Endothelial cell of umbilical vein (primary cell): ENCODE results near the gene CHST11. TPM values are rescaled to one million over a fixed set of nuclear protein-coding genes. Genes with fewer than 3 reads are reported as not detected.

ENCODE experiments used
- BruUV-seq: library from RNA; stranded (reverse); fragments of 400-500 nt; replicated peaks from 2 replicates; lab custom pipeline; 2021; lab: Mats Ljungman, UMichigan
- CTCF ChIA-PET: fragments of 300-600, 350-600 bp; sonication (Branson Sonifier 250); formaldehyde crosslinking; loops from one replicate; lab custom pipeline; 2021; ENCODE audit warnings: antibody characterized with exemption, inconsistent platforms; lab: Charles Lee
- POLR2A ChIA-PET: fragments of 300-600, 350-600 bp; sonication (Branson Sonifier 250); formaldehyde crosslinking; loops from one replicate; lab custom pipeline; 2021; ENCODE audit warnings: antibody characterized with exemption, inconsistent platforms; lab: Charles Lee
- DNase-seq: peaks from one replicate; pipeline ENCODE4 v3.0.0-alpha.2; 2011; ENCODE audit warnings: low read depth, low spot score
- FAIRE-seq: peaks from 2 replicates; lab custom pipeline; 2011; peaks lifted over from hg19 to GRCh38; lab: Jason Lieb, UNC
- H2AFZ ChIP-seq: 2 replicates; pipeline ENCODE4 v1.6.0; 2012; ENCODE audit warnings: low read depth, low read length, control low read depth, inconsistent platforms
- H3K27ac ChIP-seq: 2 replicates; pipeline ENCODE4 v1.5.1; 2011; ENCODE audit warnings: low read depth, mild to moderate bottlenecking, control low read depth, low read length, moderate library complexity; ENCODE audit not compliant: insufficient read depth
- H3K27me3 ChIP-seq, 2 experiments: 2 replicates each; pipeline versions ENCODE4 v1.6.0 to v1.6.1; 2011; ENCODE audit warnings: low read length in 2 of 2, mixed read lengths in 1 of 2; ENCODE audit not compliant: control insufficient read depth in 2 of 2, insufficient read depth in 2 of 2
- H3K36me3 ChIP-seq, 2 experiments: 2 replicates in 1 of 2; 3 replicates in 1 of 2; pipeline ENCODE4 v1.5.1; 2011; ENCODE audit warnings: low read length in 2 of 2, mild to moderate bottlenecking in 1 of 2, moderate library complexity in 1 of 2; ENCODE audit not compliant: control insufficient read depth in 2 of 2, insufficient read depth in 2 of 2; ENCODE audit errors: extremely low read depth in 1 of 2
- H3K4me1 ChIP-seq: 3 replicates; pipeline ENCODE4 v1.5.1; 2011; ENCODE audit warnings: mild to moderate bottlenecking, low read length; ENCODE audit not compliant: control insufficient read depth, insufficient read depth; ENCODE audit errors: extremely low read depth
- H3K4me2 ChIP-seq: 2 replicates; pipeline ENCODE4 v1.6.1; 2011; ENCODE audit warnings: low read length, control low read depth, mixed read lengths; ENCODE audit not compliant: insufficient read depth
- H3K4me3 ChIP-seq, 3 experiments: fragments of 200-600 bp in 1 of 3; sonication (generic), shearing (Covaris generic) in 1 of 3; replicated peaks in 1 of 3; 2 replicates each; pipeline ENCODE4 v1.5.1; 2011 to 2016; ENCODE audit warnings: control low read depth in 3 of 3, low read length in 3 of 3, mild to moderate bottlenecking in 2 of 3, inconsistent platforms in 1 of 3, low read depth in 1 of 3, moderate library complexity in 1 of 3; ENCODE audit not compliant: insufficient read depth in 1 of 3
- H3K79me2 ChIP-seq: 2 replicates; pipeline ENCODE4 v1.6.0; 2012; ENCODE audit warnings: low read length, inconsistent platforms; ENCODE audit not compliant: control insufficient read depth, insufficient read depth
- H3K9ac ChIP-seq: replicated peaks from 2 replicates; pipeline ENCODE3; 2011; ENCODE audit warnings: low read length, control low read depth; ENCODE audit not compliant: insufficient read depth; ENCODE audit errors: extremely low read depth
- H3K9me1 ChIP-seq: replicated peaks from 3 replicates; pipeline ENCODE4 v1.6.0; 2011; ENCODE audit warnings: mild to moderate bottlenecking, low read length; ENCODE audit not compliant: control insufficient read depth, insufficient read depth; ENCODE audit errors: extremely low read depth
- H3K9me3 ChIP-seq: replicated peaks from 2 replicates; pipeline ENCODE4 v1.5.1; 2012; ENCODE audit warnings: low read length, inconsistent platforms; ENCODE audit not compliant: control insufficient read depth, insufficient read depth
- H4K20me1 ChIP-seq: replicated peaks from 2 replicates; pipeline ENCODE3; 2011; ENCODE audit warnings: mild to moderate bottlenecking, low read length; ENCODE audit not compliant: control insufficient read depth, insufficient read depth; ENCODE audit errors: extremely low read depth
- EZH2 ChIP-seq: IDR thresholded peaks from 2 replicates; pipeline ENCODE4 v1.6.1; 2012; ENCODE audit warnings: borderline replicate concordance, low read depth, mild to moderate bottlenecking, moderate library complexity, low read length, inconsistent platforms; ENCODE audit not compliant: severe bottlenecking
- FOS ChIP-seq: IDR thresholded peaks from 2 replicates; pipeline ENCODE4 v1.6.1; 2011; ENCODE audit warnings: mild to moderate bottlenecking, low read length, moderate library complexity, borderline replicate concordance; ENCODE audit not compliant: insufficient read depth
- GATA2 ChIP-seq: IDR thresholded peaks from 2 replicates; pipeline ENCODE4 v1.7.0; 2011; ENCODE audit warnings: low read depth, mild to moderate bottlenecking, moderate library complexity, mixed read lengths, low read length; ENCODE audit not compliant: insufficient read length, insufficient read depth
- JUN ChIP-seq: IDR thresholded peaks from 2 replicates; pipeline ENCODE4 v1.6.1; 2011; ENCODE audit warnings: borderline replicate concordance, low read depth; ENCODE audit not compliant: insufficient read length, insufficient read depth
- MYC ChIP-seq: IDR thresholded peaks from one replicate; pipeline ENCODE4 v1.6.1; 2011; ENCODE audit warnings: mild to moderate bottlenecking, low read depth, low read length
- POLR2A ChIP-seq: IDR thresholded peaks from 2 replicates; pipeline ENCODE4 v1.6.1; 2012; ENCODE audit warnings: low read depth, mild to moderate bottlenecking, control low read depth, low read length
- POLR2AphosphoS5 ChIP-seq: IDR thresholded peaks from 2 replicates; pipeline ENCODE4 v1.6.1; 2012; ENCODE audit warnings: low read depth, mild to moderate bottlenecking, control low read depth, low read length, moderate library complexity; ENCODE audit not compliant: insufficient read depth
- dilution Hi-C: fragments of 300-500 bp; cut with MboI; formaldehyde crosslinking; loops from one replicate; pipeline ENCODE4 v1.15.0; 2019; ENCODE audit warnings: low sequenced_read_pairs; ENCODE audit not compliant: extremely low pct_ligation_motif_present
- intact Hi-C: fragments of 100-400 bp; cut with micrococcal nuclease; formaldehyde crosslinking; loops from one replicate; pipeline ENCODE4 v1.10.0; 2022
- polyA plus RNA-seq, 4 experiments: library from polyadenylated mRNA; depleted of rRNA in 3 of 4; stranded (reverse) in 3 of 4; unstranded in 1 of 4; fragments of >200 nt; gene quantifications; 2 replicates each; pipeline versions ENCODE4 v1.2.1 to v1.2.3, GENCODE V29; 2011 to 2012; ENCODE audit warnings: missing spikeins in 1 of 4
- total RNA-seq: library from RNA; stranded (reverse); gene quantifications from 2 replicates; pipeline ENCODE4 v1.2.3, GENCODE V29; 2021
- TF ChIP-seq, protein P1 (sequence below): IDR thresholded peaks from 2 replicates; pipeline ENCODE4 v1.6.1; 2011; ENCODE audit not compliant: insufficient read depth, insufficient read length
- TF ChIP-seq, protein P2 (sequence below), 2 donors: IDR thresholded peaks; 1 replicate in 1 of 2; 2 replicates in 1 of 2; pipeline ENCODE4 v1.5.1; 2011; ENCODE audit warnings: low read length in 2 of 2, mild to moderate bottlenecking in 2 of 2, moderate library complexity in 2 of 2, control low read depth in 1 of 2, inconsistent platforms in 1 of 2, low read depth in 1 of 2; ENCODE audit not compliant: insufficient read depth in 1 of 2; ENCODE audit errors: extremely low read depth in 1 of 2

The CHST11 gene
- total and polyA plus RNA-seq, 2 donors (not counting 3 experiments of a cell fraction or from before 2014, with no cell fraction given), result 19.7 to 20.9 TPM

DNA sequence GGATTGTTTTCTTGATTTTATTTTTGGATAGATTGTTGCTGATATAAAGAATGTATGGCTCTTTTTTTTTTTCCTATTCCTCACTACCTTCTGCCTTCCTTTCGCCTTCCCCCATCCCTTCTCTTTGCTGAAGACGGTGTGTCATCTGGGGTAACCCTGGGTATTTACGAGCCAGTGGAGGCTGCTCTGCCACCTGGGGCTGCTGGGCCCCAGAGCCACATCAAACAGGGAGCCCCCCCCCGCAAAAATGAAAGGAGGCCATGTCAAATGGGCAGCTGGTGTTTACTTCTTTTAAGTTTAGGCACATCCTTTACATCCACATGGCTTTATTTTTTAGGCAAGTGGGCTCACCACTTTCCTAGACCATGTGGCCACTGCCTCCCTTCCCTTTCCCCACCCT is 25.4 kb downstream of the CHST11 start:
- peaks cover 0 to 1% of the 10 kb centered on the region in 2 experiments for H3K36me3 ChIP-seq
- intact Hi-C loops, result no loop called here
- no peak overlapping the region for H3K9ac ChIP-seq
- H3K27me3 ChIP-seq, result no peaks in the 10 kb centered on the region
- TF ChIP-seq, protein P1, sequence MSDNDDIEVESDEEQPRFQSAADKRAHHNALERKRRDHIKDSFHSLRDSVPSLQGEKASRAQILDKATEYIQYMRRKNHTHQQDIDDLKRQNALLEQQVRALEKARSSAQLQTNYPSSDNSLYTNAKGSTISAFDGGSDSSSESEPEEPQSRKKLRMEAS, result no peak
- no peak for TF ChIP-seq MYC
- TF ChIP-seq GATA2, result no peak
- no peak for TF ChIP-seq POLR2AphosphoS5
- no peak for TF ChIP-seq FOS
- no peak for TF ChIP-seq JUN
- TF ChIP-seq, protein P2, sequence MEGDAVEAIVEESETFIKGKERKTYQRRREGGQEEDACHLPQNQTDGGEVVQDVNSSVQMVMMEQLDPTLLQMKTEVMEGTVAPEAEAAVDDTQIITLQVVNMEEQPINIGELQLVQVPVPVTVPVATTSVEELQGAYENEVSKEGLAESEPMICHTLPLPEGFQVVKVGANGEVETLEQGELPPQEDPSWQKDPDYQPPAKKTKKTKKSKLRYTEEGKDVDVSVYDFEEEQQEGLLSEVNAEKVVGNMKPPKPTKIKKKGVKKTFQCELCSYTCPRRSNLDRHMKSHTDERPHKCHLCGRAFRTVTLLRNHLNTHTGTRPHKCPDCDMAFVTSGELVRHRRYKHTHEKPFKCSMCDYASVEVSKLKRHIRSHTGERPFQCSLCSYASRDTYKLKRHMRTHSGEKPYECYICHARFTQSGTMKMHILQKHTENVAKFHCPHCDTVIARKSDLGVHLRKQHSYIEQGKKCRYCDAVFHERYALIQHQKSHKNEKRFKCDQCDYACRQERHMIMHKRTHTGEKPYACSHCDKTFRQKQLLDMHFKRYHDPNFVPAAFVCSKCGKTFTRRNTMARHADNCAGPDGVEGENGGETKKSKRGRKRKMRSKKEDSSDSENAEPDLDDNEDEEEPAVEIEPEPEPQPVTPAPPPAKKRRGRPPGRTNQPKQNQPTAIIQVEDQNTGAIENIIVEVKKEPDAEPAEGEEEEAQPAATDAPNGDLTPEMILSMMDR (IDR thresholded peaks at IDR 0.05; ENCODE audit: extremely low read depth in 1 of 2, insufficient read depth in 1 of 2, low read depth in 1 of 2, low read length in 2 of 2), result no peak
- no peak for TF ChIP-seq EZH2
- TF ChIP-seq POLR2A, result no peak
- dilution Hi-C loops, result no loop called here
- H3K4me1 ChIP-seq, result peaks cover 40% of the 10 kb centered on the region
- H3K4me3 ChIP-seq, result no peak overlapping the region
- ChIA-PET POLR2A (interaction anchor here (0.6 to 0.7 kb wide), 2 partner anchors 10 to 187 kb away, joined by 4 to 5 read pairs; no protein-coding TSS in a partner anchor), CTCF (interaction anchor here (1.9 kb wide), 1 partner anchor 100 kb away, joined by 4 read pairs; no protein-coding TSS in a partner anchor)
- no peak overlapping the region for H3K4me2 ChIP-seq
- no peaks in the 10 kb centered on the region for H4K20me1 ChIP-seq
- peaks cover 51% of the 10 kb centered on the region for H3K79me2 ChIP-seq
- DNase-seq (no peak), FAIRE-seq (no peak)
- H3K9me1 ChIP-seq, result no peaks in the 10 kb centered on the region
- no peak overlapping the region for H2AFZ ChIP-seq
- BruUV-seq, result no TSS peak
- no peaks in the 10 kb centered on the region for H3K9me3 ChIP-seq
- no peak overlapping the region for H3K27ac ChIP-seq
